ENCODE results near the gene RPTOR. TPM values are rescaled to one million over a fixed set of nuclear protein-coding genes. Genes with fewer than 3 reads are reported as not detected.
"Not testable (repeated sequence)": the region's sequence is repeated elsewhere in the genome, so short reads cannot be mapped to it uniquely, and the experiment has no call there.

RPTOR gene
- total RNA-seq, 6 experiments from 2014 or later = 34.4 to 39.2 (median 35.5) TPM

GRCh38 chr17:80794281-80795089, 249.8 kb downstream of the RPTOR start:
- H3K4me3 Mint-ChIP-seq = peak overlapping the region; percentile 8; the same call in 1 of the 2 replicates
- peaks cover 47% of the 10 kb centered on the region for H3K36me3 Mint-ChIP-seq (ENCODE audit: low read depth)
- H3K27me3 Mint-ChIP-seq (ENCODE audit: insufficient read depth) = no peaks in the 10 kb centered on the region; the same call in none of the 2 replicates
- H3K4me1 Mint-ChIP-seq (ENCODE audit: low read depth) = peaks cover 47% of the 10 kb centered on the region
- no peak for DNase-seq
- H3K9me3 Mint-ChIP-seq = no peaks in the 10 kb centered on the region
- H3K27ac Mint-ChIP-seq = no peak overlapping the region; the same call in 1 of the 2 replicates
- TF ChIP-seq CTCF (IDR thresholded peaks at IDR 0.05) = no peak

- no peak for TF ChIP-seq CTCF (IDR thresholded peaks at IDR 0.05)
- Mint-ChIP-seq H3K4me3 (no peak overlapping the region), H3K9me3 (no peaks in the 10 kb centered on the region), H3K27ac (no peak overlapping the region; the same call in 1 of the 2 replicates), H3K36me3 (ENCODE audit: low read depth) (peaks cover 47% of the 10 kb centered on the region), H3K27me3 (ENCODE audit: insufficient read depth) (no peaks in the 10 kb centered on the region; the same call in none of the 2 replicates), H3K4me1 (ENCODE audit: low read depth) (peaks cover 40% of the 10 kb centered on the region)
- DNase-seq = no peak
Measured at GRCh38 chr17:80795090-80795580, 250.5 kb downstream of the RPTOR start.

GRCh38 chr17:80795754-80796153, 251.1 kb downstream of the RPTOR start:
- no peak for DNase-seq

GRCh38 chr17:80796430-80796861, 251.8 kb downstream of the RPTOR start:
- Mint-ChIP-seq H3K36me3 (ENCODE audit: low read depth) (peaks cover 34% of the 10 kb centered on the region), H3K4me1 (ENCODE audit: low read depth) (peaks cover 27% of the 10 kb centered on the region), H3K9me3 (no peaks in the 10 kb centered on the region), H3K27me3 (ENCODE audit: insufficient read depth) (no peaks in the 10 kb centered on the region; the same call in 1 of the 2 replicates), H3K27ac (no peak overlapping the region), H3K4me3 (no peak overlapping the region)
- DNase-seq = no peak
- no peak for TF ChIP-seq CTCF (IDR thresholded peaks at IDR 0.05)

More at GRCh38 chr17:80795754-80796153, 251.1 kb downstream of the RPTOR start:
- Mint-ChIP-seq H3K36me3 (ENCODE audit: low read depth) (peaks cover 41% of the 10 kb centered on the region), H3K27me3 (ENCODE audit: insufficient read depth) (no peaks in the 10 kb centered on the region; the same call in 1 of the 2 replicates), H3K27ac (no peak overlapping the region), H3K9me3 (no peaks in the 10 kb centered on the region), H3K4me3 (no peak overlapping the region), H3K4me1 (ENCODE audit: low read depth) (peaks cover 34% of the 10 kb centered on the region)
- TF ChIP-seq CTCF (IDR thresholded peaks at IDR 0.05) = no peak

- not testable (repeated sequence) for H3K27ac Mint-ChIP-seq; H3K9me3 Mint-ChIP-seq; H3K27me3 Mint-ChIP-seq (ENCODE audit: insufficient read depth); H3K4me3 Mint-ChIP-seq; DNase-seq
- Mint-ChIP-seq H3K36me3 (ENCODE audit: low read depth) (peaks cover 29% of the 10 kb centered on the region), H3K4me1 (ENCODE audit: low read depth) (peaks cover 19% of the 10 kb centered on the region)
Measured at GRCh38 chr17:80797222-80797621, 252.6 kb downstream of the RPTOR start.

Data from HFFc6 (cell line).